AG20443 (cell line): ENCODE measurements around the gene TRIM7.
"Not testable (repeated sequence)": the region's sequence is repeated elsewhere in the genome, so short reads cannot be mapped to it uniquely, and the experiment has no call there.

ENCODE experiments used
- DNase-seq: peaks from one replicate; pipeline ENCODE4 v3.0.0; 2012; ENCODE audit warnings: low spot score, mixed read lengths

Gene TRIM7

DNA sequence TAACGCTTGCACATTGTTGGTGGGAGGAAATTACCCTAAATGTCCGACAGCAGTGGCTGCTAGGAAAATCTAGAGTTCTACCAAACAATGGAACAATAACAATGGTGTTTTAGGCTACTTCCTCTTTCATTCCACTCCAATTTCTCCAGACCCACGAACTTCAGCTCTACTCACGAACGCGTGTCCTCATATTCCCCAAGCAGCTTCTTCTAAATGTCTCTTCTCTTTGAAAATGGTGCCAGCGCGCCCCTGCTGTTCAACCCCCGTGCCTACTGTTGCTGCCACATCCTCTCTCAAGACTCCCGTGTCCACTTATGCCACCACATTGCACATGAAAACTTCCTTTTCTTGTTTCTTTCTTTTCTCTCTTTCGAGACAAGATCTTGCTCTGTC is 32.0 kb downstream of the TRIM7 start:
- no peak for DNase-seq

DNA sequence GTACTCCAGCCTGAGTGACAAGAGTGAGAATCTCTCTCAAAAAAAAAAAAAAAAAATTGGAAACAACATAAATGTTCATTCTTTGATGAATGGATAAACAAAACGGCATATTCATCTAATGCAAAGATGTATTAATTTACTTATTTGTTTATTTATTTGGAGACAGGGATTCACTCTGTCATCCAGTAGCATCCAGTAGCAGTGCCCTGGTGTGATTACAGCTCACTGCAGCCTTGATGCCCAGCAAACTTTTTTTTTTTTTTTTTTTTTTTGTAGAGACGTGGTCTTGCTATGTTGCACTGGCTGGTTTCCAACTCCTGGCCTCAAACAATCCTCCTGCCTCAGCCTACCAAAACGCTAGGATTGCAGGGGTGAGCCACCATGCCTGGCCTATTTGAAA is 33.2 kb downstream of the TRIM7 start:
- DNase-seq = no peak

DNA sequence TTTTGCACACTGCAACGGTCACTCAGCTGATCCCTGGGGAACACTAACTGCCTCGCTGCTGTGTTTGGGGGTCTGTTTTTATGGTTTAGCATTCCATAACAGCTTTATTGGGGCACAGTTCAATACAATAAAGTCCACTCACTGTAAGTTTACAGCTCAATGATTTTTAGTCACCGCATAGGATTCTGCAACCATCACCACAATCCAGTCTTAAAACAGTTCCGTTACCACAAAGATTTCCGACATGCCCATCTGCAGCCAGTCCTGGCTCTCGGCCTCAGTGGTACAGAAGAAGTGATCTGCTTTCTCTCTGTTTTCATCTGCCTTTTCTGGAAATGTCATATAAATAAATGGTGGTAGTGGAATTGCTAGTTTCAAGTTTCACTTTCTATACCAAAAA is 34.0 kb downstream of the TRIM7 start:
- DNase-seq = no peak

DNA sequence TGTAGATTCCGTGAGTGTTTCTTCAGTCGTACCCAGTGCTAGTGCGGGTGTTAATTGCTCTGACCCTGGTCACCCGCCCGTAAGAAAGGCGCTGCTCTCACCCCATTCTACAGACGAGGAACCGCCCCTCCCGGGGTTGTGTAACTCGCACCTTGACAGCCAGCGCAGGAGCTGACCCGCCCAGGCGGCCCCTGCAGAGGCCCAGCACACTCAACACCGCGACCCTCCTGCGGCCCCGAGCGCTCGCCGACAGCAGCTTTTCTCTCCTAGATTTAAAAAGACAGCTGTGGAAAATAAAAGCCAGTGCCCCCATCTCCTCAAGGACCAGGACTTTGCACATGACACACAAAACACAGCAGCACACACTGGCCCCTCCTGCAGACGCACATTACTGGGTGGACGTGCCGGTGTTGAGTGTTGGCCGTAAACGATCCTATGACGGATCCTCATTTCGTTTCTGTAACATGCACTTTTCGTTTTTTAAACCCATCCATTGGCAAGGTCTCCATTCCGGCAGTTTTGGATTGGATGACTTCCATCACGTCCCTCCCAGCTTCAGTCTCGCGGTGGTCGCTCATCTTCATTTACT is 34.7 kb downstream of the TRIM7 start:
- no peak for DNase-seq

DNA sequence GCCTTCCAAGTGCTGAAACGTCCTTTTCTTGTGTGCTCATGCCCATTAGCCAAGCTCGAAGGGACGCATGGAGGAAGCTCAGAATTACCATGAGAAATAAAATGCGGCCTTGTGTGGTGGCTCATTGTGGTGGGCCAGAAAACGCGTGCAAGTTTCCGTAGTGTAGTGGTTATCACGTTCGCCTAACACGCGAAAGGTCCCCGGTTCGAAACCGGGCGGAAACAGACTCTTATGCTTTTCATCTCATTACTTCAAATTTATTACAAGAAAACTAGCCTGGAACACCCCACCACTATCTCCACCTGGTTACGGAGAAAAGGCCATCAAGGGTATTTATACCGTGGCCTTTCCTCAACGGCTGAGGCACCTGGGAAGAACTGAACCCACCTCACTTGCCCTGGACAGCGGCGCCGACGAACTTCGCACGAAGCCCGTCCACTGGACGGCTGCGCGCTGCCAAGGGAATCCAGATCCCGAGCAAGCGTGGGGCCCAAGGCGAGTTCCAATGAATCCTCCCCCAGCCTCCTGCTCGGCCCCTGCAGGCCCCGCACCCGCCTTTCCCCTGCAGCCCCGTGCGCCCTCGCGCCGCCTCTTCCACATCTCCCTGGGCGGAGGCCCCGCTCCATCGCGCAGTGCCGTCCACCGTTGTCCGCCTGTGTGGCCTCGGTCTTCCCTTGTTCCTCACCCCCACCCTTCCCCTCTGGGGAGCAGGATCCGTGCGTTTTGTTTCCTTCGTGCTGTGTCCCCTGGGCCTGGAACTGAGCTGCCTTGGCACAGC is 35.3 kb downstream of the TRIM7 start:
- not testable (repeated sequence) for DNase-seq

DNA sequence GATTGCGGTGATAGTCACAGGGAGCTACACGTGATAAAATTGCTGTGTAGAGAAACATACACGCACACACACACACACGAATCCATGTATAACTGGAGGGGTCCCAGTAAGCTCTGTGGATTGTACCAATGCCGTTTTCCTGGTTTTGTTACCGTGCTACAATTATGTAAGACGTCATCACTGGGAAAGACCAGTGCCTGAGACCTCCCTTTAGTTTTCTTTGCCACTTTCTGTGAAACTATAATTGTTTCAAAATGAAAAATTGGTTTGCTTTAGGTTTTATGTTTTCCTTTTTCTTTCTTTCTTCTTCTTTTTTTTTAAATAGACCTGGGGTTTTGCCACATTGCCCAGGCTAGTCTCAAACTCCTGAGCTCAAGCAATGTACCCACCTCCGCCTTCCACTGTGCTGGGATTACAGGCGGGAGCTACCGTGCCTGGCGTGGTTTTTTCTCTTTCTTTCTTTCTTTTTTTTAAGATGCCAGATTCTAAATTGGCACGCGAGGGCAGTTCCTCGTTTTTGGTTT is 36.3 kb downstream of the TRIM7 start:
- DNase-seq = no peak

DNA sequence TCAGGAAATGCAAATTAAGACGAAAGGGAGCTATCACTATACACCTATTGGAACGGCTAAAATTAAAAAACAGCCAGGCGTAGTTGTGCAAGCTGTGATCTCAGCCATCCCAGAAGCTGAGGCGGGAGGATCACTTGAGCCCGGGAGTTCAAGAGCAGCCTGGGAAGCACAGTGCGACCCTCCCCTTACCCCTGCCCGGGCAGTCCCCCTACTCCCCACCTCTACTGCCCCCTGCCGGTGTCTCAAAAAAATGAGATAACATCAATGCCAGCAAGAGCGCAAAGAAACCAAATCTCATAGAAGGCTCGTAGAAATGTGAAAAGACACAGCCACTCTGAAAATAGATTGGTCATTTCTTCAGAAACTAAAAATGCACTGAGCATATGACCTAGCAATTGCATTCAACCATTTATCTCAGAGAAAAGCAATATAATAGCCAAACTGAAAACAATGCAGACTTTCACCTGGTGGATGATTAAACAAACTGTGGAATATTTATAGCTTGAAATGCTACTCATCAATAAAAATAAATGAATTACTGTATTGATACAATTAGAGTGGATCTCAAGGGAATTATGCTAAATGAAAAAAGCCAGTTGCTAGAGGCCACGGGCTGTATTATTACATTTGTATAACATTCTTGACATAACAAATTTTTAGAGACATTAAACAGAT is 37.0 kb downstream of the TRIM7 start:
- DNase-seq = no peak

DNA sequence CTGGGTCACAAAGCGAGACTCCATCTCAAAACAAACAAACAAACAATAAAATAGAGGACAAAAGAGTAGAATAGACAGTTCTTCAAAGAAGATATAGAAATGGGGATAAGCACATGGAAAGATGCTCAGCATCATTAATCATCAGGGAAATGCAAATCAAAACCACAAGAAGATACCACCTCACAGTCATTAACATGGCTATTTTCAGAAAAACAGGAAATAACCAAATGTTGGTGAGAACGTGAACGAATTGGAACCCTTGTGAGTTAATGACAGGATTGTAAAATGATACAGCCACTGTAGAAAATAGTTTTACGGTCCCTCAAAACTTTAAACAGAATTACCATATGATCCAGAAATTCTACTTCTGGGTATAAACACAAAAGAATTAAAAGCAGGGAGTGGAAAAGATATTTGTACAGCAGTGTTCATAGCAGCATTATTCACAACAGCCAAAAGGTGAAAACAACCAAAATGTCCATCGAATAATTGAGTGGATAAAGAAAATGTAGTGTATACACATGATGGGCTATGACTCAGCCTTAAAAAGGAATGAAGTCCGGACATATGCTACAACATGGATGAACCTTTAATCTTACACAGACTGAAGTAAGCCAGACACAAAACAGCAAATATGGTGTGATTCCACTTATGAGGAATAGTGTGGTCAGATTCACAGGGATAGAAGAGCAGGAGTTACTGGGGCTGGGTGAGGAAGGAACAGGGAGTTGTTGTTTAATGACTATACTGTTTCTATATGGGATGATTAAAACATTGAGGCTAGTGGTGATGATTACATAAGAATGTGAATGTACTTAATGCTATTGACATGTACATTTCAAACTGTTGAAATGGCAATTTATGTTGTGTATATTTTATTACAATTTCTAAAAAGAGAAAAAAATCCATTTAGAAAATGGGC is 37.9 kb downstream of the TRIM7 start:
- no peak for DNase-seq

DNA sequence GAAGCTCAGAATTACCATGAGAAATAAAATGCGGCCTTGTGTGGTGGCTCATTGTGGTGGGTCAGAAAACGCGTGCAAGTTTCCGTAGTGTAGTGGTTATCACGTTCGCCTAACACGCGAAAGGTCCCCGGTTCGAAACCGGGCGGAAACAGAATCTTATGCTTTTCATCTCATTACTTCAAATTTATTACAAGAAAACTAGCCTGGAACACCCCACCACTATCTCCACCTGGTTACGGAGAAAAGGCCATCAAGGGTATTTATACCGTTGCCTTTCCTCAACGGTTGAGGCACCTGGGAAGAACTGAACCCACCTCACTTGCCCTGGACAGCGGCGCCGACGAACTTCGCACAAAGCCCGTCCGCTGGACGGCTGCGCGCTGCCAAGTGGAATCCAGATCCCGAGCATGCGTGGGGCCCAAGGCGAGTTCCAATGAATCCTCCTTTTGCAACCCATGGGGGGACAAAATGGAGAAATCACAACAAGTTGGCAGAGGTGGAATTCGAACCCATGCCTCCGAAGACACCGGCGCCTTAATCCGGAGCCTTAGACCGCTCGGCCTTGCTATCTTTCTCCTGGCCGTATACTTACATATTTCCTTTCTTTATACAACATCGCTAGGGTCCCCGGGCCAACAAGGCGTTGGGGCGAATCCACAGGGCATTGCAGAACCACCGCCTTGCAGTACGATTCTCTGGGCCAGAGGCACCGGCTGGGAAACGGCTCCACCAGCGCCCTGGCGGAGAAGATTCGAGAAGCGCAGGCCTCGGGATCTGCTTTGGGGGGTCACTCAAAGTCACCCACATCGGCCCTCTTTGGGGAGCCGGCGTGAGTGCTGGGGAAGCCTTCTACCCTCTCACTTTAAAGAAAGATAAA is 40.7 kb downstream of the TRIM7 start:
- no peak for DNase-seq

DNA sequence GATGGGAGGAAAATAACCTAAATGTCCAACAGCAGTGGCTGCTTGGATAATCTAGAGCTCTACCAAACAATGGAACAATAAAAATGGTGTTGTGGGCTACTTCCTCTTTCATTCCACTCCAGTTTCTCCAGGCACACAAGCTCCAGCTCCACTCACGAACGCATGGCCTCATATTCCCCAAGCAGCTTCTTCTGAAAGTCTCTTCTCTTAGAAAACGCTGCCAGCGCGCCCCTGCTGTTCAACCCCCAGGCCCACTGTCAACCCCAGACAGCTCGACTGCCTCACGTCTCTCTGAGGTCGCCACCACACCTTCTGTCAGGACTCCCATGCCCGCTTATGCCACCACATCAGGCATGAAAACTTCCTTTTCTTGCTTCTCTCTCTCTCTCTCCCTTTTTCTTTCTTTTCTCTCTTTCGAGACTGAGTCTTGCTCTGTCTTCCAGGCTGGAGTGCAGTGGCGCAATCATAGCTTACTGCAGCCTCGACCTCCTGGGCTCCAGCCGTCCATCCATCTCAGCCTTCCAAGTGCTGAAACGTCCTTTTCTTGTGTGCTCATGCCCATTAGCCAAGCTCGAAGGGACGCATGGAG is 41.4 kb downstream of the TRIM7 start:
- no peak for DNase-seq

DNA sequence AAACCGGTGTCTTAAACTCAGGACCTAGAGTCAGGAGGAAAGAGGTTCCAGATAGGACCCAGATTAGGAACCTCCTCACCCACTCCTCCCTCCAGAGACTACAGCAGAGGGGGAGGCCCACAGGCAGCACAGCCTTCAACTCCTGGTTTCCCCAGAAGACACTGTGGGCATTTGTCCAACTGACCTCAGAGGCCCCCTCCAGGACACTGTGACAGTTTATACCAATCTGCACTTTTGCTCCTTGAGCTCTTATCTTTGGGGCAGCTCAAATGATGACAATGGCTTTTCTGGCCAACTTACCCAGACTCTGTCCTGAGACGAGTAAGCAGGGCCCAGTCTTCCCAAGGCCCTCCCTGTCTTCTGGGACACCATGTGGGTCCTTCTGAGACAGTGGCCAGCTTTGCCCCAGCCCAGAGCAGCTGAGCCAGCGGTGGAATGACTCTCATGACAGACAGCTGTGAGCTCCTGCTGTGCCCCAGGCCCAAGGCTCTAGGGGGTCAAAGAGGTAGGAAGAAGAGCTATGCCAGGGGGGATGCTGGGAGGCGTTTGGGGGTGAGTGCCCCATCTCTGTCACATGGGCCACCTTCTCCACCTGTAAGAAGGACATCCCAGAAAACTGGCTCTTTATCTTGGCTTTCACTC is 43.3 kb downstream of the TRIM7 start:
- DNase-seq = no peak

DNA sequence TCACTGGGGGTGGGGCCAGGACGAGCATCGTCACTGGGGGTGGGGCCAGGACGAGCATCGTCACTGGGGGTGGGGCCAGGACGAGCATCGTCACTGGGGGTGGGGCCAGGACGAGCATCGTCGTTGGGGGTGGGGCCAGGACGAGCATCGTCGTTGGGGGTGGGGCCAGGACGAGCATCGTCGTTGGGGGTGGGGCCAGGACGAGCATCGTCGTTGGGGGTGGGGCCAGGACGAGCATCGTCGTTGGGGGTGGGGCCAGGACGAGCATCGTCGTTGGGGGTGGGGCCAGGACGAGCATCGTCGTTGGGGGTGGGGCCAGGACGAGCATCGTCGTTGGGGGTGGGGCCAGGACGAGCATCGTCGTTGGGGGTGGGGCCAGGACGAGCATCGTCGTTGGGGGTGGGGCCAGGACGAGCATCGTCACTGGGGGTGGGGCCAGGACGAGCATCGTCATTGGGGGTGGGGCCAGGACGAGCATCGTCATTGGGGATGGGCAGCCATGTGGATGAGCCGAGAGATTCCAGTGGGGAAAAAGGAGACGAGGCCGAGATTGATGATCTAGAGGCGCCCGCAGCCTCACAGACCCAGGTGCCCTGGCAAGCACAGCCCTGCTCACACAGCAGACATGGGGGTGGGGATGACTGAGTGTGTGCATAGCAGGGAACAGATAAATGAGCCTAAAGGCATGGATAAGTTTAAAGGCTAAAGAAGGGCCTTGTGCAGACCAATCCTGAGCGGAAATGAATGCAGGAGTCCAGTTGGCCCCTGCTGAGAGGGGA is 44.1 kb downstream of the TRIM7 start:
- peak; percentile 78 for DNase-seq

DNA sequence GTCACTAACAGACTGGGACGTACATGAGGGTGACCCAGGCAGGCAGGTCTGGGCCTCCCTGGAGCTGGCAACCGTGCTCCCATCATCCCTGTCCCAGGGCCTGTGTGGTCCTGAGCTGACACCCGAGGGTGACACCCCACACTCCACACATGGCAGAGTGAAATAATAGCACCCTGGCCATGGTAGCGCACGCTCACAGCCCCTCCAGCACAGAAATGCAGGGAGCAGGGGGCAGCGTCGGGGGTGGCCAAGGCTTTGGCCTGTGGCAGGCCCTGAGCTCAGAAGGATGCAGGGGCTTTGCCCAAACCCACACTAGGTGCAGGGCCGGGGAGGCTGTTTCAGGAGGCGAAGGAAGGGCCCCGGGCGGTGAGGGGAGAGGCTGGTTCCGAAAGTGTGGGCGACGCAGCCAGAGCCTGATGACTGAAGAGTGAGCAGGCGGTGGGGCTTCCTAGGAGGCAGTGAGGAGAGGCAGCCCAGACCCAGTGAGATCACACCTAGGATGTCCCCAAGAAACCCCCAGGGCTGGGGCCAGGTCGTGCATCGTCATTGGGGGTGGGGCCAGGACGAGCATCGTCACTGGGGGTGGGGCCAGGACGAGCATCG is 44.7 kb downstream of the TRIM7 start:
- peak; percentile 63 for DNase-seq

DNA sequence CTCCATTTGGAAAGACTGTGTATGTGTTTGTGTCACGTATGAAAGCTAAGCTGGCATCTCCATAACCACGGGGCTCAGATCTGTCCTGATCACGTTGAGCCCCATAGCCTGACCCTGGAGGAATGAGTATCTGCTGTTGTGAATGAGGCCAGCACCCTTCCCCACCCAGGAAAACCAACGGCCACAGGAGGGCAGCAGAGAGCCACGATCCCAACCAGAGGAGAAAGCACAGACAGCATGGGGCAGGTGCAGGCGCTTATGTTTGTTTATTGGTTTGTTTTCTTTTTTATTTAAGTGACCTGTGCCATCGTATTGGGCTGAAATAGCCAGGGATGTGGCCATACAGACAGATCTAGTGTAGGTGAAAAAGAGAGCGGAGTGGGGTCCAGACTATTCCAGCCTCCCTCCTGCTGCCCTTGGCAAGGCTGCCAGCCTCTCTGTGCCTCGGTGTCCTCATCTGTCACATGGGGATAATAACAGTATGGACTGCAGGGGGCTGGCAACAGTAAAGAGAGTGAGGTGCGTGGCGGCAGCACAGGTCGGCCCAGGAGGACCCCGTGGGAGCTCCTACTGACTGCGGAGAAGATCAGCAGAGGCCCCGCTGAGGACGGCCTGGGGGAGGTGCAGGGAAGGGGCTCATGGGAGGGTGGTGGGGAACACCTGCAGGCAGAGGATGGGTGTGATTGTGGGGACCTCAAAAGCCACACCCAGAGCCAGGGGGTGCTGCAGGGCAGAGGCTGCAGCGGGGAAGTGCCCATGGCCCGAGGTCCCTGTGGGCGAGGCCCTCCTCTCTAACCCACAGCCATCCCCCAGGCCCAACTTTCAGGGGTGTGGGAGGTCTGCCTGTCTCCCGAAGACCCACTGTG is 45.5 kb downstream of the TRIM7 start:
- peak; percentile 83 for DNase-seq

DNA sequence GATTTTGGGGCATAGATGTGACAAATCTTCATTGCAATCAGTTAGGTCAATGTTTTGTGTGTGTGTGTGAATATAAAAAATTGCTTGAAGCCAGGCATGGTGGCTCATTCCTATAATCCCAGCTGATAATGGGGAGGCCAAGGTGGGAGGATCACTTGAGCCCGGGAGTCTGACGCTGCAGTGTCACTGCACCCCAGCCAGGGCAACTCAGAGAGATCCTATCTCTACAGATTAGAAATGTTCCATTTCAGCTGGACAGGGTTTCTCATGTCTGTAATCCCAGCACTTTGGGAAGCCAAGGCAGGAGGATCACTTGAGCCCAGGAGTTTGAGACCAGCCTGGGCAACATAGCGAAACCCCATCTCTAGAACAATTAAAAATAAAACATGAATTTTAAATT is 46.1 kb downstream of the TRIM7 start:
- DNase-seq = no peak

DNA sequence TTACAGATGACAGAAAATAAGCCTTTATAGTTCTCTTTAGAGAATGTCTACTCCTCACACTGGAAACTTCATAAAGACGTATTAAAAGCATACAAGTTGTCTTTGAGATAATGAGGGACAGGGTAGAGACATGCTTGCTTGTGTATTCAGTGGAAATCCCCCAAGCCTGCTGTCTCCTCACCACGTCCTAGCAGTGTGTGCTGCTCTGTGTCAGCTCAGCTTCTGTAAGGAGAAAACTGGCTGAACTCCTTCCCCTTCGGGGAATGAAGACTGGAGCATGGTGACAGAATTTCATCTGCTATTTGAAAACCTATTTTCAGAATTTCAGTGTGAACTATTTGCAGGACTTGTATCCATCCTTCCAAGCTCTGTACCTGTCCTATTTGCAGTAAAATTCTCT is 48.2 kb downstream of the TRIM7 start:
- no peak for DNase-seq

DNA sequence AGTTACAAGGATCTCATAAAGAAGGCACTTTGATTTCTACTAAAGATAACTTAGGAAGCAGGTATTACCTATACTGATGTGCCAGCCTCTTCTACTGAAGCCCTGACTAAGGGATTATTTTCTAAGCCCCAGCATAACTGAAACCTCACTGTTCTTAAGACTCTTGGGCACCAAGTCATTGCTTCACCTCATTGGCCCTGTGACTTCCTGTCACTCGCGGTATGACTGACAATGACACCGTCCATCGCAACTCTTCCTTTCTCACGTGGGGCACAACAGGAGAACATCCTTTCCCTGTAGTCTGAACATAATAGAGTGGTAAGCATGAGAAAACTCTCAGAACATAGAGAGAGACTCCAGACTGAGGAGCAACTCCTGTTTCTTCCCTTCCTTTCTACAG is 51.2 kb downstream of the TRIM7 start:
- no peak for DNase-seq

DNA sequence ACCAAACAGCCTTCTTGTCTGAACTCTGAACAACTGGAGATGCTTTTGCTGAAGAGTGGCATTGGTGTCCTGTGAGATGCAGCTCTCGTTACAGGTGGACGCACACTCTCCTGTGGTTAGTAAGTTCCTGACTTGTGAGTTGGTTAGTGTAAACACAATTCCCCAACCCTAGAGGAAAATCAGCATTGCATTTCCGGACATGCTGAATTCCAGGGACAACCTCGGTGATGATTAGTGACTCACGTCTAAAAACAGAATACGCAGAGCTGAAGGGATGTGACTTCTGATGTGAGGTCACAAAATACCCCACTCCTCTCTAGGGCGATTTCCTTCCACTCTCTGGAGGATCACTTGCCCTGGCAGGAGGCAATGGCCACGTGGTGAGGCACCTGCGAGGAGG is 52.6 kb downstream of the TRIM7 start:
- DNase-seq = no peak
